SK-N-SH (cell line): ENCODE data around the gene DAP.

Experiments
- MAX ChIP-seq: IDR thresholded peaks from 2 replicates; pipeline ENCODE4 v1.4.0; 2012; ENCODE audit warnings: low read depth
- NFIC ChIP-seq: IDR thresholded peaks from 2 replicates; pipeline ENCODE4 v1.4.0; 2012; ENCODE audit warnings: borderline replicate concordance
- PBX3 ChIP-seq: IDR thresholded peaks from 2 replicates; pipeline ENCODE4; 2012
- POLR2AphosphoS5 ChIP-seq: IDR thresholded peaks from 2 replicates; pipeline ENCODE4 v1.6.1; 2012; ENCODE audit warnings: low read depth, low read length
- SMC3 ChIP-seq: IDR thresholded peaks from 2 replicates; pipeline ENCODE4 v1.6.1; 2012; ENCODE audit warnings: low read depth, low read length, improper control_type of control experiment

GRCh38 chr5:10684303-10685086 lies 76.5 kb downstream of the DAP start:
- TF ChIP-seq MAX (no peak), NFIC (no peak), POLR2AphosphoS5 (no peak), PBX3 (no peak), SMC3 (no peak)
